MM.1S (cell line): ENCODE results near the gene LTBP4.

ENCODE experiments used
- CTCF ChIP-seq: fragments of 300-600 bp; sonication (generic); IDR thresholded peaks from 2 replicates; pipeline ENCODE4 v1.5.1; 2016; ENCODE audit warnings: antibody characterized with exemption, low read length, mixed read lengths
- EZH2 ChIP-seq: fragments of 300-600 bp; sonication (generic); optimal IDR thresholded peaks from 2 replicates; pipeline ENCODE3; 2017; ENCODE audit warnings: low read depth, mild to moderate bottlenecking, antibody characterized with exemption, low read length, mixed read lengths
- EZH2phosphoT487 ChIP-seq: fragments of 300-600 bp; sonication (generic); IDR thresholded peaks from 2 replicates; pipeline ENCODE4 v1.6.1; 2018; ENCODE audit warnings: antibody characterized with exemption, low read length

GRCh38 chr19:40592170-40592569 lies 9.0 kb upstream of the LTBP4 start:
- TF ChIP-seq CTCF = no peak
- no peak for TF ChIP-seq EZH2phosphoT487
- TF ChIP-seq EZH2 = no peak
